Esophagus squamous epithelium (tissue), 4 donors: ENCODE data around the gene PRRT3.

Experiments used
- POLR2A ChIP-seq, 4 donors: fragments of 450-650 bp; IDR thresholded peaks; one replicate each; pipeline ENCODE4 v1.6.1; 2017; ENCODE audit warnings: antibody characterized with exemption in 4 of 4, mild to moderate bottlenecking in 4 of 4, moderate library complexity in 3 of 4
- TF ChIP-seq, protein P1 (sequence below), 6 experiments: fragments of 450-650 bp in 4 of 6; fragments of 200-600 bp in 2 of 6; sonication (generic) in 2 of 6; IDR thresholded peaks; one replicate each; pipeline ENCODE4 v1.5.1; 2016 to 2019; ENCODE audit warnings: antibody characterized with exemption in 6 of 6, mild to moderate bottlenecking in 4 of 6, moderate library complexity in 4 of 6

DNA sequence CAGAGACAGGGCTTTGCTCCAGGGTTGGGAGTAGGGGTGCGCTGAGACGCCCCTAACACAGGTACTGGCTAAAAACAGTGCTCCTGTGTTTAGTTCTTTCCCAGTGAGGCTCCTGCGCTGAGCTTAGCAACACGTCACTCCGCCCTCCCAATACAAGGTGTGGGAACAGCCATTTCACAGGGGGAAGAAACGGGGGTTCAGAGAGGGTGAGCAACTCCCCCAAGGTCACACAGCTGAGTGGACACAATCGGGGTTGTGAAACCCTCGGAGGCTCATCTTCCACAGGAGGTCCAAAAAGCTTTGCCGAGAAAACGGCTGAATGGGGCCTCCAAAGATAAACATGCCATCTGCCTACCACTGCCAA, 628 bp downstream of the PRRT3 start:
- TF ChIP-seq, protein P1, sequence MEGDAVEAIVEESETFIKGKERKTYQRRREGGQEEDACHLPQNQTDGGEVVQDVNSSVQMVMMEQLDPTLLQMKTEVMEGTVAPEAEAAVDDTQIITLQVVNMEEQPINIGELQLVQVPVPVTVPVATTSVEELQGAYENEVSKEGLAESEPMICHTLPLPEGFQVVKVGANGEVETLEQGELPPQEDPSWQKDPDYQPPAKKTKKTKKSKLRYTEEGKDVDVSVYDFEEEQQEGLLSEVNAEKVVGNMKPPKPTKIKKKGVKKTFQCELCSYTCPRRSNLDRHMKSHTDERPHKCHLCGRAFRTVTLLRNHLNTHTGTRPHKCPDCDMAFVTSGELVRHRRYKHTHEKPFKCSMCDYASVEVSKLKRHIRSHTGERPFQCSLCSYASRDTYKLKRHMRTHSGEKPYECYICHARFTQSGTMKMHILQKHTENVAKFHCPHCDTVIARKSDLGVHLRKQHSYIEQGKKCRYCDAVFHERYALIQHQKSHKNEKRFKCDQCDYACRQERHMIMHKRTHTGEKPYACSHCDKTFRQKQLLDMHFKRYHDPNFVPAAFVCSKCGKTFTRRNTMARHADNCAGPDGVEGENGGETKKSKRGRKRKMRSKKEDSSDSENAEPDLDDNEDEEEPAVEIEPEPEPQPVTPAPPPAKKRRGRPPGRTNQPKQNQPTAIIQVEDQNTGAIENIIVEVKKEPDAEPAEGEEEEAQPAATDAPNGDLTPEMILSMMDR (IDR thresholded peaks at IDR 0.05) = no peak
- no peak for TF ChIP-seq POLR2A (IDR thresholded peaks at IDR 0.05)
